ENCODE results near the gene SMIM27. TPM values are rescaled to one million over a fixed set of nuclear protein-coding genes. Genes with fewer than 3 reads are reported as not detected.
A peak's percentile ranks its signal among the peaks of the same experiment; 100 is the strongest.
"Not testable (repeated sequence)": the region's sequence is repeated elsewhere in the genome, so short reads cannot be mapped to it uniquely, and the experiment has no call there.

Gene SMIM27
- total RNA-seq, 1 donor from 2014 or later: 8.8 TPM

DNA sequence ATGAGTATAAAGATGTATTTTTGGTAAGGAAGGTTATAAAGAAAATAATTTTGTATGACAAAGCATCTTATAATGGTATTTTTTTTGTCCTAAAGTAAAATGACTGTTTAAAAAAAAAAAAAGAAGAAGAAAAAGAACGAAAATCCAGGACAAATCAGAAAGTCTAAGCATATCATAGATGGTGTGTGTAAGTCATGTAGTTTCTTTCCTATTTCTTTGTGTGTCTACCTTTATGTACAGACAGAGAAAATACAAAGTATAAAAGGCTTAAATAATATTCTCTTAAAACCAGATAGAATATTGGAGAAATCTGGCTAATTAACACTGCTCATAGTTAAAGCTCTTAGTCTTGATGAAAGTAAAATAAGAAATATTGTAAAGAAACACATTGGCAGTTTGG is 33.9 kb upstream of the SMIM27 start:
- intact Hi-C loops (cut with DNase I): no loop called here
- H3K9me3 ChIP-seq: no peaks in the 10 kb centered on the region
- TF ChIP-seq, protein P1, sequence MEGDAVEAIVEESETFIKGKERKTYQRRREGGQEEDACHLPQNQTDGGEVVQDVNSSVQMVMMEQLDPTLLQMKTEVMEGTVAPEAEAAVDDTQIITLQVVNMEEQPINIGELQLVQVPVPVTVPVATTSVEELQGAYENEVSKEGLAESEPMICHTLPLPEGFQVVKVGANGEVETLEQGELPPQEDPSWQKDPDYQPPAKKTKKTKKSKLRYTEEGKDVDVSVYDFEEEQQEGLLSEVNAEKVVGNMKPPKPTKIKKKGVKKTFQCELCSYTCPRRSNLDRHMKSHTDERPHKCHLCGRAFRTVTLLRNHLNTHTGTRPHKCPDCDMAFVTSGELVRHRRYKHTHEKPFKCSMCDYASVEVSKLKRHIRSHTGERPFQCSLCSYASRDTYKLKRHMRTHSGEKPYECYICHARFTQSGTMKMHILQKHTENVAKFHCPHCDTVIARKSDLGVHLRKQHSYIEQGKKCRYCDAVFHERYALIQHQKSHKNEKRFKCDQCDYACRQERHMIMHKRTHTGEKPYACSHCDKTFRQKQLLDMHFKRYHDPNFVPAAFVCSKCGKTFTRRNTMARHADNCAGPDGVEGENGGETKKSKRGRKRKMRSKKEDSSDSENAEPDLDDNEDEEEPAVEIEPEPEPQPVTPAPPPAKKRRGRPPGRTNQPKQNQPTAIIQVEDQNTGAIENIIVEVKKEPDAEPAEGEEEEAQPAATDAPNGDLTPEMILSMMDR (IDR thresholded peaks at IDR 0.05): no peak

DNA sequence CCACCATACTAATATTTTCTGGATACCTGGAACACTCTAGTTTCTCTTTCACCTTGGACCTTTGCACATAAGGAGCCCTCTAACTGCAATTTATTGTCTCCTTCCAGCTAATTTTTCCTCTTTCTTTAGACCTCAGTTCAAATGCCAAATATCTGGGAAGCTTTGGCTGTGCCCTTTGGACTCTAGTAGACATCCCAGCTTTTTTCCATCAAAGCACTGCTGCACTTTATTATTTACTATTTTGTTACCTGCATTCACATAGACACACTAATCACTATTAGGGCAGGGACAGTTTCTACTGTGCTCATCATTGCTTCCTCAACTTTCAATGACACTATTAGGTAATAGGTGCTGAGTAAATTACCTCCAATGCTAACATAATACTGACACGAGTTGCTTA is 28.2 kb upstream of the SMIM27 start:
- Histone ChIP-seq H3K27me3 (no peaks in the 10 kb centered on the region), H3K9me3 (no peaks in the 10 kb centered on the region), H3K27ac (no peak overlapping the region), H3K4me1 (peaks cover 30% of the 10 kb centered on the region), H3K4me3 (no peak overlapping the region), H3K36me3 (no peaks in the 10 kb centered on the region)
- ATAC-seq (no peak), DNase-seq (no peak)
- TF ChIP-seq, protein P1 (IDR thresholded peaks at IDR 0.05): no peak
- intact Hi-C loops (cut with DNase I): no loop called here

More for the DNA sequence above, 33.9 kb upstream of the SMIM27 start:
- Histone ChIP-seq H3K4me1 (peaks cover 4% of the 10 kb centered on the region), H3K4me3 (no peak overlapping the region), H3K27me3 (no peaks in the 10 kb centered on the region), H3K27ac (no peak overlapping the region), H3K36me3 (no peaks in the 10 kb centered on the region)
- no peak for ATAC-seq
- DNase-seq: no peak

- intact Hi-C loops (cut with DNase I); H3K27me3 ChIP-seq; H3K36me3 ChIP-seq; H3K9me3 ChIP-seq; ATAC-seq; DNase-seq: not testable (repeated sequence)
- H3K4me1 ChIP-seq: peaks cover 30% of the 10 kb centered on the region
- peak overlapping the region; percentile 88 for H3K27ac ChIP-seq
- H3K4me3 ChIP-seq: peak overlapping the region; percentile 90
Measured at GRCh38 chr9:32524558-32524891, 27.6 kb upstream of the SMIM27 start.

DNA sequence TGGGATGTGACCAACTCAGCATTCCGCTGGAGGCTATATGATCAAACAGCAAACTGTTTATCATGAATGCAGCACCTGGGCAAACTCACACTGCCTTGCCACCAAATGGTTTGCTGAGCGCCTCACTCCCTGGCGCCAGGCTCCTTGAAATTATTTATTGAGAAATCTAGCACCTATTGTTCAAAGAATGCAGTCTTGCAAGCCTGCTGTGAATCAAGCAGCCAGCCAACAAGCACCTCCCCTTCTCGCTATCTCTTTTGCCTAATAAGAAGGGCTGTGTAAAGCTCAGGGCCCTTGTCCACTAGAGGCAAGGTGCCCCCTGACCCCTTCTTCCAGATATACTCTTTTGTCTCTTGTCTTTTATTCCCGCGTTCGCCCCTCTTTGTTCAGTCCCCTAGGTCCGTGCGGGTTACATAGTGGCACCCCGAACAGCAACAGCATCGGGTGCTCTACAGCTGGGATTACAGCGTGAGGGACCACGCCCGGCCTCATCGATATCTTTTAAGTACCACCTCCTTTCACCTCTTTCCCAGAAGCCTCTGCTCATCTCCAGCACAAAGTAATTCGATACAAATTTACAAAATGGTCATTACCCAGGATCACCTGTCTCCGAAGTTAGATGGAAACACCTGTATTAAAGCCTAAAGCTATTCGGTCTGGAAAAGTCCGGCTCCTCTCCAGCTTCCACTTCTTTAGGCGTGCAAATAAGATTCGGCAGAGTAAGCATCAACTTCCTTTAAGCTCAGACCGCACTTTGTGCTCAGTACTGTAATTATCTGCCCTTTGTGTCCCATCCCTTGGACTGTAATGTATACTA is 27.0 kb upstream of the SMIM27 start:
- intact Hi-C loops (cut with DNase I): no loop called here
- Histone ChIP-seq H3K27me3 (no peaks in the 10 kb centered on the region), H3K27ac (peak overlapping the region; percentile 88), H3K36me3 (no peaks in the 10 kb centered on the region), H3K9me3 (no peaks in the 10 kb centered on the region), H3K4me3 (peak overlapping the region; percentile 90), H3K4me1 (peaks cover 30% of the 10 kb centered on the region)
- ATAC-seq (peak; percentile 52), DNase-seq (no peak)
- TF ChIP-seq, protein P1 (IDR thresholded peaks at IDR 0.05): no peak

GRCh38 chr9:32525709-32526030 is 26.5 kb upstream of the SMIM27 start:
- Histone ChIP-seq H3K4me1 (peaks cover 30% of the 10 kb centered on the region), H3K4me3 (peak overlapping the region; percentile 90), H3K27me3 (no peaks in the 10 kb centered on the region), H3K9me3 (no peaks in the 10 kb centered on the region), H3K27ac (peak overlapping the region; percentile 88), H3K36me3 (no peaks in the 10 kb centered on the region)
- intact Hi-C loops (cut with DNase I): no loop called here
- no peak for ATAC-seq
- DNase-seq: no peak
- TF ChIP-seq, protein P1 (IDR thresholded peaks at IDR 0.05): no peak

DNA sequence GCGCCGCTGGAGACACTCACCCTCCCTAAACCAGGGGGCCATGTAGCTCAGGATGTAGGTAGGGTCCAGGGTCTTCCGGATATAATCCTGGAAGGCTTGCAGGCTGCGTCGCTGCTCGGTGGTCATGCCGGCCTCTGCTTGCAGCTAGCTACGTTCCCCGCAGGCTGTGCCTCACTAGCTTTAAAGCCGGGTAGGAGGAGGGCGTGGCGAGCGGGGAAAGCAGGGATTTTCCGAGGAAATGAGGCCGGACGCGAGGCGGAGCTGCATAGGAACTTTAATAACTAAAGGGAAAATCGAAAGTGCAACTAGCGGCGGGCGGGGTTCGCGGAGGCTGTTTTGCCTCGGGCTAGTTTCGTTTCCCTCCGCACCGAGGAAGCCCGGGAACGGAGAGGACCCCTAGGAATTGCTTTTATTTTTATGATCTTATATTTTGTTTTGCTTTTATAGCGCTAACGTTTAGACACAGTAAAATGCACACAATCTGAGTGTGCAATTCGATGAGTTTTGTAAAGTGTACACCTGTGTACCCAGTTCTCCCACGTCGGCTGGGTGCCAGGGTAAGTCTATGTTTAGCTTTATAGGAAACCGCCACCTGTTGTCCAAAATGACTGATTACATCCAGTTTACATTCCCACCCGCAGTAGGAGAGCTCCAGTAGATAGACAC is 26.0 kb upstream of the SMIM27 start, which contains the start of gene RIGI:
TSS of gene RIGI (minus strand) at position 156 of the 666 bp plus-strand sequence. CDS start at position 126, 30 bp downstream.
- Histone ChIP-seq H3K9me3 (no peaks in the 10 kb centered on the region), H3K4me1 (peaks cover 30% of the 10 kb centered on the region), H3K36me3 (no peaks in the 10 kb centered on the region), H3K27me3 (no peaks in the 10 kb centered on the region), H3K27ac (peak within 1 kb of the TSS; percentile 88), H3K4me3 (peak within 1 kb of the TSS; percentile 90)
- TF ChIP-seq, protein P1 (IDR thresholded peaks at IDR 0.05): peak; percentile 50
- DNase-seq (peak; percentile 96), ATAC-seq (peak; percentile 96)
- intact Hi-C loops (cut with DNase I): no loop called here
